Fibroblast of the aortic adventitia (primary cell): Measurements from ENCODE around the gene TRIM7. TPM values are rescaled to one million over a fixed set of nuclear protein-coding genes. Genes with fewer than 3 reads are reported as not detected.
"Not testable (repeated sequence)": the region's sequence is repeated elsewhere in the genome, so short reads cannot be mapped to it uniquely, and the experiment has no call there.

Experiments
- DNase-seq: peaks from one replicate; pipeline ENCODE4 v3.0.0-alpha.2; 2010; ENCODE audit warnings: low read depth
- H3K4me3 ChIP-seq: 2 replicates; pipeline ENCODE4 v1.5.1; 2011; ENCODE audit warnings: low read depth, mild to moderate bottlenecking, control low read depth, low read length, moderate library complexity
- total RNA-seq: library from RNA; depleted of rRNA; stranded (reverse); fragments of >200 nt; gene quantifications from 2 replicates; pipeline ENCODE4 v1.2.3, GENCODE V29; 2012; ENCODE audit warnings: low replicate concordance
- TF ChIP-seq, protein P1 (sequence below): IDR thresholded peaks from 2 replicates; pipeline ENCODE4 v1.5.1; 2011; ENCODE audit warnings: mild to moderate bottlenecking, low read length, control low read depth, inconsistent platforms; ENCODE audit not compliant: insufficient read depth

TRIM7 gene
- total RNA-seq, 1 donor: 3.3 TPM

- TF ChIP-seq, protein P1, sequence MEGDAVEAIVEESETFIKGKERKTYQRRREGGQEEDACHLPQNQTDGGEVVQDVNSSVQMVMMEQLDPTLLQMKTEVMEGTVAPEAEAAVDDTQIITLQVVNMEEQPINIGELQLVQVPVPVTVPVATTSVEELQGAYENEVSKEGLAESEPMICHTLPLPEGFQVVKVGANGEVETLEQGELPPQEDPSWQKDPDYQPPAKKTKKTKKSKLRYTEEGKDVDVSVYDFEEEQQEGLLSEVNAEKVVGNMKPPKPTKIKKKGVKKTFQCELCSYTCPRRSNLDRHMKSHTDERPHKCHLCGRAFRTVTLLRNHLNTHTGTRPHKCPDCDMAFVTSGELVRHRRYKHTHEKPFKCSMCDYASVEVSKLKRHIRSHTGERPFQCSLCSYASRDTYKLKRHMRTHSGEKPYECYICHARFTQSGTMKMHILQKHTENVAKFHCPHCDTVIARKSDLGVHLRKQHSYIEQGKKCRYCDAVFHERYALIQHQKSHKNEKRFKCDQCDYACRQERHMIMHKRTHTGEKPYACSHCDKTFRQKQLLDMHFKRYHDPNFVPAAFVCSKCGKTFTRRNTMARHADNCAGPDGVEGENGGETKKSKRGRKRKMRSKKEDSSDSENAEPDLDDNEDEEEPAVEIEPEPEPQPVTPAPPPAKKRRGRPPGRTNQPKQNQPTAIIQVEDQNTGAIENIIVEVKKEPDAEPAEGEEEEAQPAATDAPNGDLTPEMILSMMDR: peak; percentile 84
- H3K4me3 ChIP-seq: no peak overlapping the region
- peak; percentile 74 for DNase-seq
These were observed 23.1 kb downstream of the TRIM7 start for GRCh38 chr5:181181650-181182565.

DNA sequence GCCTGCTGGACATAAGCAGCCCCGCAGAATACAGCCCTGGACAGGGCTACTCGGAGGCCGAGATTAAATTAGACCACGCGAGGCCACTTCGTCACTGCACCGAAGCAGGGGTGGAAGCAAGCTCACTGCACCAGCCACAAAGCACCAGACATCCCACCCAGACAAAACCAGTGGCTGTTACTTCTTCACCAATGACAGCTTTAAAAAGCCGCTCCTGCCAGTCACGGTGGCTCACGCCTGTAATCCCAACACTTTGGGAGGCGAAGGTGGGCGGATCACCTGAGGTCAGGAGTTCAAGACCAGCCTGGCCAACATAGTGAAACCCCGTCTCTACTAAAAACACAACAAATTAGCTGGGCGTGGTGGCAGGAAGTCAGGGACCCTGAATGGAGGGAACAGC is 27.4 kb downstream of the TRIM7 start:
- not testable (repeated sequence) for DNase-seq, H3K4me3 ChIP-seq

DNA sequence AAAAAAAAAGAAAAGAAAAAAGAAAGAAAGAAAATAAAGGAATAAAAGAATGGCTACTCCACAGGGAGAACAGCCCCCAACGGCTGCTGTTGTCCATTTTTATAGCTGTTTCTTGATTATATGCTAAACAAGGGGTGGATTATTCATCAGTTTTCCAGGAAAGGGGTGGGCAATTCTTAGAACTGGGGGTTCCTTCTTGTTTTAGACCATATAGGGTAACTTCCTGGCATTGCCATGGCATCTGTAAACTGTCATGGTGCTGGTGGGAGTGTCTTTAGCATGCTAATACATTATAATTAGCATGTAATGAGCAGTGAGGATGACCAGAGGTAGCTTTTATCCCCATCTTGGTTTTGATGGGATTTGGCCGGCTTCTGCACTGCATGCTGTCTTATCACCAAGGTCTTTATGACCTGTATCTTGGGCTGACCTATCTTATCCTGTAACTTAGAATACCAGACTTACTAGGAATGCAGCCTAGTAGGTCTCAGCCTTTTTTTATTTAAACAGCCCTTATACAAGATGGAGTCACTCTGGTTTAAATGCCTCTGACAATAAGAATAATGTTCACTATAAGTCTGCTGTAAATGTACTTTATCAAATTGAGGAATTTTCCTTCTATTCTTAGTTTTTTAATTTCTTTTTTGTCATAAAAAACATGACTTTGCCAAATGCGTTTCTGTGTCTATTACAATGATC is 28.6 kb downstream of the TRIM7 start:
- TF ChIP-seq, protein P1: no peak
- DNase-seq: no peak
- no peak overlapping the region for H3K4me3 ChIP-seq

- no peak overlapping the region for H3K4me3 ChIP-seq
- TF ChIP-seq, protein P1: no peak
- DNase-seq: no peak
These were observed 31.3 kb downstream of the TRIM7 start for GRCh38 chr5:181173420-181174342.

- TF ChIP-seq, protein P1: no peak
- no peak for DNase-seq
- no peak overlapping the region for H3K4me3 ChIP-seq
These were observed 32.0 kb downstream of the TRIM7 start for GRCh38 chr5:181173027-181173419.

DNA sequence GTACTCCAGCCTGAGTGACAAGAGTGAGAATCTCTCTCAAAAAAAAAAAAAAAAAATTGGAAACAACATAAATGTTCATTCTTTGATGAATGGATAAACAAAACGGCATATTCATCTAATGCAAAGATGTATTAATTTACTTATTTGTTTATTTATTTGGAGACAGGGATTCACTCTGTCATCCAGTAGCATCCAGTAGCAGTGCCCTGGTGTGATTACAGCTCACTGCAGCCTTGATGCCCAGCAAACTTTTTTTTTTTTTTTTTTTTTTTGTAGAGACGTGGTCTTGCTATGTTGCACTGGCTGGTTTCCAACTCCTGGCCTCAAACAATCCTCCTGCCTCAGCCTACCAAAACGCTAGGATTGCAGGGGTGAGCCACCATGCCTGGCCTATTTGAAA is 33.2 kb downstream of the TRIM7 start:
- no peak for DNase-seq

More for the DNA sequence above, 33.2 kb downstream of the TRIM7 start:
- H3K4me3 ChIP-seq: no peak overlapping the region
- TF ChIP-seq, protein P1: no peak
